Naive thymus-derived CD4-positive, alpha-beta T cell (primary cell): ENCODE measurements around the gene PILRA. TPM values are rescaled to one million over a fixed set of nuclear protein-coding genes. Genes with fewer than 3 reads are reported as not detected.
A peak's percentile ranks its signal among the peaks of the same experiment; 100 is the strongest.
"Not testable (repeated sequence)": the region's sequence is repeated elsewhere in the genome, so short reads cannot be mapped to it uniquely, and the experiment has no call there.

Experiments
- ATAC-seq: fragments of 150-1000 bp; cut with Tn5 transposase; 2 replicates; pipeline ENCODE4 v1.10.0; 2021; ENCODE audit warnings: mild to moderate bottlenecking, moderate library complexity
- CTCF ChIA-PET: fragments of 350-600 bp; sonication (Branson Sonifier 250); formaldehyde crosslinking; loops from one replicate; lab custom pipeline; 2021; ENCODE audit warnings: antibody characterized with exemption; lab: Charles Lee
- POLR2A ChIA-PET: fragments of 350-600 bp; sonication (Branson Sonifier 250); formaldehyde crosslinking; loops from one replicate; lab custom pipeline; 2021; ENCODE audit warnings: antibody characterized with exemption, inconsistent platforms; lab: Charles Lee
- DNase-seq, 9 donors: peaks; one replicate each; pipeline versions ENCODE4 v3.0.0 to v3.0.0-alpha.2; 2020 to 2022; ENCODE audit warnings: mixed read lengths in 1 of 9
- H3K27ac ChIP-seq: one replicate; pipeline ENCODE4 v1.7.0; 2013; ENCODE audit warnings: mild to moderate bottlenecking, low read depth, low read length, moderate library complexity
- H3K27me3 ChIP-seq, 2 donors: one replicate each; pipeline ENCODE4 v1.7.0; 2013; ENCODE audit warnings: low read length in 2 of 2, mild to moderate bottlenecking in 2 of 2, moderate library complexity in 2 of 2; ENCODE audit not compliant: control insufficient read depth in 2 of 2, insufficient read depth in 2 of 2
- H3K36me3 ChIP-seq, 3 experiments: 1 replicate in 2 of 3; 2 replicates in 1 of 3; pipeline ENCODE4 v1.7.0; 2013; ENCODE audit warnings: low read length in 3 of 3, mild to moderate bottlenecking in 3 of 3, moderate library complexity in 1 of 3; ENCODE audit not compliant: insufficient read depth in 3 of 3, control insufficient read depth in 2 of 3
- H3K4me1 ChIP-seq, 2 donors: one replicate each; pipeline ENCODE4 v1.7.0; 2013; ENCODE audit warnings: low read length in 2 of 2, mild to moderate bottlenecking in 2 of 2, moderate library complexity in 1 of 2; ENCODE audit not compliant: control insufficient read depth in 2 of 2, insufficient read depth in 2 of 2
- H3K4me3 ChIP-seq: 2 replicates; pipeline ENCODE4 v1.7.0; 2013; ENCODE audit warnings: mild to moderate bottlenecking, low read length
- H3K9me3 ChIP-seq, 3 experiments: 1 replicate in 2 of 3; 2 replicates in 1 of 3; pipeline ENCODE4 v1.7.0; 2013; ENCODE audit warnings: low read length in 3 of 3; ENCODE audit not compliant: control insufficient read depth in 2 of 3
- H3K27ac Mint-ChIP-seq, 9 donors: one replicate each; pipeline ENCODE4 v1.8.0; 2020 to 2022; ENCODE audit warnings: mixed read lengths in 9 of 9, mild to moderate bottlenecking in 8 of 9, moderate library complexity in 5 of 9, inconsistent platforms in 2 of 9
- H3K27me3 Mint-ChIP-seq, 5 donors: one replicate each; pipeline ENCODE4 v1.8.0; 2021 to 2022; ENCODE audit warnings: mixed read lengths in 5 of 5, mild to moderate bottlenecking in 1 of 5
- H3K36me3 Mint-ChIP-seq, 5 donors: one replicate each; pipeline ENCODE4 v1.8.0; 2020 to 2022; ENCODE audit warnings: mixed read lengths in 5 of 5, mild to moderate bottlenecking in 3 of 5, inconsistent platforms in 1 of 5
- H3K4me1 Mint-ChIP-seq, 7 donors: one replicate each; pipeline ENCODE4 v1.8.0; 2020 to 2022; ENCODE audit warnings: mixed read lengths in 7 of 7, mild to moderate bottlenecking in 3 of 7, inconsistent platforms in 1 of 7
- H3K4me3 Mint-ChIP-seq, 10 donors: one replicate each; pipeline ENCODE4 v1.8.0; 2020 to 2022; ENCODE audit warnings: mild to moderate bottlenecking in 10 of 10, mixed read lengths in 10 of 10, moderate library complexity in 6 of 10, inconsistent platforms in 2 of 10
- H3K9me3 Mint-ChIP-seq, 11 donors: one replicate each; pipeline ENCODE4 v1.8.0; 2020 to 2022; ENCODE audit warnings: mixed read lengths in 11 of 11, mild to moderate bottlenecking in 4 of 11, inconsistent platforms in 1 of 11, moderate library complexity in 1 of 11
- intact Hi-C, 2 donors: fragments of 100-400 bp; cut with micrococcal nuclease; formaldehyde crosslinking; loops; one replicate each; pipeline ENCODE4 v1.15.1; 2023
- polyA plus RNA-seq, 2 donors: library from polyadenylated mRNA; unstranded; fragments of 300-500 nt; fragmentation: Illumina TruSeq; gene quantifications; one replicate each; pipeline ENCODE4 v1.2.3, GENCODE V29; 2021
- total RNA-seq, 6 experiments: library from RNA in 5 of 6; stranded (reverse) in 5 of 6; gene quantifications; 1 replicate in 5 of 6; 2 replicates in 1 of 6; pipeline ENCODE4 v1.2.3 and lab custom pipeline; 2021 to 2026

The PILRA gene
- total and polyA plus RNA-seq, 7 experiments from 2014 or later = 0.40 to 118 (median 13.4) TPM

DNA sequence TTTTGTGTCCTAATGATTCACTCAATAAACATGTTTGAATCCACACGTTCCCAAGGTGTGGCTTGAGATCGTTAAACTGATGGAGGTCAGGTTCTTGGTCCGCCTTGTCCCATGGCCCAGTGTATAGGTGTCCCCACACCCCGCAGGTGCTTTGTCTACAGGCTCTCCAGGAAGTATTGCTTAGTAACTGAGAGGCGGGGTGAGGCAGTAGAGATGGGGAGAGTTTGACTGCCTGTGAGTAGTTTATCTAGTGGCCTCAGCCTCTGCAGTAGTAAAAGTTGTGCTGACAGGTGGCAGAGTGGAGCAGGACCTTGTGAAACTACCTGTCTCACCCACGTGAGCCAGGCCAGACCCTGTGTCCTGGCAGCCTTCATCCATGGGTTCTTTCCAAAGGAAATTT, 32.0 kb upstream of the PILRA start:
- H3K4me3 ChIP-seq, H3K27me3 Mint-ChIP-seq, DNase-seq, H3K27me3 ChIP-seq, H3K9me3 Mint-ChIP-seq, H3K4me3 Mint-ChIP-seq, H3K27ac ChIP-seq, H3K9me3 ChIP-seq, POLR2A ChIA-PET, CTCF ChIA-PET, ATAC-seq, H3K4me1 ChIP-seq: not testable (repeated sequence)
- peaks cover 0 to 14% (median under 1%) of the 10 kb centered on the region in 3 experiments for H3K36me3 ChIP-seq
- Mint-ChIP-seq H3K36me3 (peaks cover 0 to 23% (median 0%) of the 10 kb centered on the region in 5 donors), H3K4me1 (peaks cover 6 to 53% (median 40%) of the 10 kb centered on the region in 7 donors), H3K27ac (peak overlapping the region in 6 of 9 donors; percentile 49 to 86 (median 65))
- intact Hi-C loops = loop anchor here in 1 of 2 donors (10.0 kb wide), 1 partner anchor 346 kb away; no protein-coding TSS in a partner anchor

- intact Hi-C loops = loop anchor here in 1 of 2 donors (10.0 kb wide), 1 partner anchor 348 kb away; no protein-coding TSS in a partner anchor
- Mint-ChIP-seq H3K4me3 (no peak overlapping the region), H3K9me3 (no peaks in the 10 kb centered on the region), H3K27me3 (no peaks in the 10 kb centered on the region), H3K27ac (peak overlapping the region; percentile 49 to 90 (median 73)), H3K4me1 (peaks cover 6 to 46% (median 34%) of the 10 kb centered on the region in 7 donors), H3K36me3 (peaks cover 0 to 32% (median 6%) of the 10 kb centered on the region in 5 donors)
- Histone ChIP-seq H3K27me3 (no peaks in the 10 kb centered on the region), H3K9me3 (no peaks in the 10 kb centered on the region), H3K4me1 (peaks cover 4 to 9% of the 10 kb centered on the region in 2 donors), H3K4me3 (no peak overlapping the region), H3K36me3 (peaks cover 0 to 29% (median 9%) of the 10 kb centered on the region in 3 experiments), H3K27ac (peak overlapping the region; percentile 38)
- DNase-seq (no peak), ATAC-seq (no peak)
- ChIA-PET POLR2A (interaction anchor here (0.7 to 1.0 kb wide), 2 partner anchors 87 to 122 kb away, joined by 3 read pairs; partner anchors contain the start of gene MEPCE), CTCF (no interaction called here)
These were observed 30.5 kb upstream of the PILRA start for GRCh38 chr7:100342765-100343164.

DNA sequence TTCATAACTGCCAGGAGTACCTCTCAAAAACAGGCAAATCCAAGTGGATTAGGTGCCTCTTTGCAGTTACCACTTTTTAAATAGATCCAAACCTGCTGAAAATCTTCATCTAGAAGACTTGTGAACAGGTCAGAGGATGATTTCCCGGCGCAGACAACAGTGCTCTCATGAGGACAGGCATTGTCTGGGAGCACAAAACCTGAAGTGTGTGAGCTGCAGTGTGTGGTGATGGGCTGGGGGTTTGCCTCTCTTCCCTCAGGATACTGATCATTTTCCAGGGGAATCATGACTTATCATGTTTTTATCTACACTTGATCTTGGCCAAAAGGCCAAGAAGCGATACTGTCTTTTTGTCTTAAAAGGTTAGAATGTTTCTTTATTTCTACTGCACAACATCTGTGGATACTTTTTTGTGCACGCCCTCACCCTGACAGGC, 29.1 kb upstream of the PILRA start:
- not testable (repeated sequence) for ATAC-seq, H3K27me3 Mint-ChIP-seq, H3K4me3 ChIP-seq, H3K9me3 Mint-ChIP-seq, H3K4me1 ChIP-seq, H3K27me3 ChIP-seq, DNase-seq, H3K9me3 ChIP-seq
- H3K4me1 Mint-ChIP-seq = peaks cover 6 to 40% (median 30%) of the 10 kb centered on the region in 7 donors
- peak overlapping the region; percentile 96 for H3K27ac ChIP-seq
- ChIA-PET POLR2A (interaction anchor here (0.6 kb wide), 1 partner anchor 215 kb away, joined by 4 read pairs; no protein-coding TSS in a partner anchor), CTCF (interaction anchor here (0.7 to 1.7 kb wide), 4 partner anchors 126 to 211 kb away, joined by 4 to 11 read pairs (median 5); no protein-coding TSS in a partner anchor)
- intact Hi-C loops = loop anchor here (1.0 to 10.0 kb wide), 4 partner anchors 71 to 349 kb away; partner anchors contain the start of genes GPC2 (in 1 of the 2) and STAG3 (in 1 of the 2)
- peak overlapping the region in 8 of 10 donors; percentile 59 to 86 (median 76) for H3K4me3 Mint-ChIP-seq
- H3K27ac Mint-ChIP-seq = peak overlapping the region; percentile 94 to 98 (median 96)
- H3K36me3 Mint-ChIP-seq = peaks cover 0 to 29% (median 12%) of the 10 kb centered on the region in 5 donors
- peaks cover 0 to 40% (median 15%) of the 10 kb centered on the region in 3 experiments for H3K36me3 ChIP-seq

DNA sequence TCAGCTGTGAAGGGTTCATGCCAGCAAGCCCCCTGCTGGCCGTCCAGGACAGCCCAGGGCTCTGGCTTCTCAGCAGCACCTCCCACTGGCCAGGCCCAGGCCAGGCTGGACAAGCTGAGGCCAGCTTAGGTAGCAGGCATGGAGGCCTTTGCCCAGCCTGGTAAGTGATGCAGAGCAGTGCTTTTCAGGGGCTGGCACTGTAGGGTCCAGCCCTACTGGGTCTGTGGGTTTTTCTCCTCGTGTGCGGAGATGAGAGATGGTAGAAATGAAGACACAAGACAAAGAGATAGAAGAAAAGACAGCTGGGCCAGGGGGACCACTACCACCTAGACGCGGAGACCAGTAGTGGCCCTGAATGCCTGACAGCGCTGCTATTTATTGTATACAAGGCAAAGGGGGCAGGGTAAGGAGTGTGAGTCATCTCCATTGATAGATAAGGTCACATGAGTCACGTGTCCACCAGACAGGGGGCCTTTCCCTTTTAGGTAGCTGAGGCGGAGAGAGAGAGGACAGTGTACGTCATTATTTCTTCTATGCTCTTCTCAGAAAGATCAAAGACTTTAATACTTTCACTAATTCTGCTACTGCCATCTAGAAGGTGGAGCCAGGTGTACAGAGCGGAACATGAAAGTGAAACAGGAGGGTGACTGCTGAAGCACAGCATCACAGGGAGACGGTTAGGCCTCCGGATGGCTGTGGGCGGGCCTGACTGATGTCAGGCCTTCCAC, 28.6 kb upstream of the PILRA start:
- H3K9me3 ChIP-seq, H3K4me1 ChIP-seq, H3K27me3 Mint-ChIP-seq, H3K27me3 ChIP-seq, H3K4me3 ChIP-seq, H3K9me3 Mint-ChIP-seq: not testable (repeated sequence)
- peak overlapping the region; percentile 59 to 86 (median 76) for H3K4me3 Mint-ChIP-seq
- H3K36me3 Mint-ChIP-seq = peaks cover 0 to 33% (median 13%) of the 10 kb centered on the region in 5 donors
- peaks cover 6 to 37% (median 30%) of the 10 kb centered on the region in 7 donors for H3K4me1 Mint-ChIP-seq
- intact Hi-C loops = loop anchor here (1.0 to 10.0 kb wide), 8 partner anchors 72 to 350 kb away; partner anchors contain the start of genes GPC2 (in 1 of the 2), STAG3 (in 1 of the 2) and ZCWPW1 (in 1 of the 2)
- CTCF ChIA-PET = interaction anchor here (0.9 to 1.7 kb wide), 2 partner anchors 126 to 212 kb away, joined by 6 to 11 read pairs; no protein-coding TSS in a partner anchor
- ATAC-seq (peak; percentile 89), DNase-seq (peak; percentile 33 to 98 (median 86))
- H3K27ac Mint-ChIP-seq = peak overlapping the region; percentile 94 to 98 (median 96)
- H3K36me3 ChIP-seq = peaks cover 0 to 46% (median 19%) of the 10 kb centered on the region in 3 experiments
- peak overlapping the region; percentile 96 for H3K27ac ChIP-seq
- POLR2A ChIA-PET = interaction anchor here (1.5 kb wide), 1 partner anchor 125 kb away, joined by 3 read pairs; no protein-coding TSS in a partner anchor

DNA sequence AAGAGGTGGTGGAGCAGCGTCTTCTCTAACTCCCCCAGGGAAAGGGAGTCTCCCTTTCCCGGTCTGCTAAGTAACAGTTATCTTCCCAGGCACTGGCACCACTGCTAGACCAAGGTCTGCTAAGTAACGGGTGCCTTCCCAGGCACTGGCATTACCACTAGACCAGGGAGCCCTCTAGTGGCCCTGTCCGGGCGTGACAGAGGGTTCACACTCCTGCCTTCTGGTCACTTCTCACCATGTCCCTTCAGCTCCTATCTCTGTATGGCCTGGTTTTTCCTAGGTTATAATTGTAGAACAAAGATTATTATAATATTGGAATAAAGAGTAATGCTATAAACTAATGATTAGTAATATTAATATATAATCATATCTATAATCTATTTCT, 28.0 kb upstream of the PILRA start:
- H3K27me3 ChIP-seq, H3K9me3 Mint-ChIP-seq, H3K27me3 Mint-ChIP-seq, H3K4me3 ChIP-seq, H3K4me1 ChIP-seq, H3K9me3 ChIP-seq: not testable (repeated sequence)
- POLR2A ChIA-PET = interaction anchor here (1.5 kb wide), 1 partner anchor 125 kb away, joined by 3 read pairs; no protein-coding TSS in a partner anchor
- H3K36me3 Mint-ChIP-seq = peaks cover 0 to 36% (median 13%) of the 10 kb centered on the region in 5 donors
- CTCF ChIA-PET = interaction anchor here (0.6 to 1.7 kb wide), 2 partner anchors 127 to 164 kb away, joined by 4 to 11 read pairs; no protein-coding TSS in a partner anchor
- intact Hi-C loops = loop anchor here (1.0 to 10.0 kb wide), 6 partner anchors 72 to 350 kb away; partner anchors contain the start of gene ZCWPW1 (in 1 of the 2)
- peaks cover 9 to 38% (median 30%) of the 10 kb centered on the region in 7 donors for H3K4me1 Mint-ChIP-seq
- peak overlapping the region; percentile 65 to 98 (median 96) for H3K27ac Mint-ChIP-seq
- peak overlapping the region in 9 of 10 donors; percentile 6 to 86 (median 75) for H3K4me3 Mint-ChIP-seq
- DNase-seq (peak in 8 of 9 donors; percentile 56 to 75 (median 60)), ATAC-seq (peak; percentile 71)
- H3K27ac ChIP-seq = peak overlapping the region; percentile 72
- H3K36me3 ChIP-seq = peaks cover 0 to 49% (median 22%) of the 10 kb centered on the region in 3 experiments

DNA sequence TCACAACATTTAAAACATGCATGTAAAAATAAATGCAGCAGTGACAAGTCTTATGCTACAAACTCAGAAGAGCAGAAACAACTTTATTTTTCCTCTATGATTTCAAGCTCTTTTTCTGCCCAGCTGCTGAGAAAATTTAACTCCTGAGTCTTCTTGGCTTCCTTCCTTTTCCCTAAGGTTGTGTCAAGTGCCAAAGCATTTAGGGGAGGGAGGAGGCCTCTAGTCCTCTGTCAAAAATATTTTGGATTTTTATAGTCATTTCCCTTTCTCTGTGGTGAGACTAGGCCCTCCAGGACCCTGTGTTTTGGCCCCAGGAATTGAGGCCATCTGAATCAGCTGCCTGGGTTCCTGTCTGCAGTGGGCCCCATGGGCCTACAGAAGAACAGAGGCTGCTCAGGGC, 26.4 kb upstream of the PILRA start:
- Histone ChIP-seq H3K27ac (peak overlapping the region; percentile 72), H3K9me3 (no peaks in the 10 kb centered on the region), H3K36me3 (peaks cover 0 to 58% (median 22%) of the 10 kb centered on the region in 3 experiments), H3K4me3 (no peak overlapping the region), H3K27me3 (no peaks in the 10 kb centered on the region), H3K4me1 (peaks cover 7 to 18% of the 10 kb centered on the region in 2 donors)
- ChIA-PET POLR2A (interaction anchor here (0.5 to 1.0 kb wide), 3 partner anchors 125 to 214 kb away, joined by 3 to 7 read pairs (median 4); no protein-coding TSS in a partner anchor), CTCF (interaction anchor here (0.9 to 1.7 kb wide), 4 partner anchors 56 to 214 kb away, joined by 3 to 8 read pairs (median 4); no protein-coding TSS in a partner anchor)
- ATAC-seq = no peak
- no peak overlapping the region for H3K4me3 Mint-ChIP-seq
- peak overlapping the region in 7 of 9 donors; percentile 21 to 88 (median 51) for H3K27ac Mint-ChIP-seq
- no peaks in the 10 kb centered on the region for H3K9me3 Mint-ChIP-seq
- H3K27me3 Mint-ChIP-seq = no peaks in the 10 kb centered on the region
- H3K4me1 Mint-ChIP-seq = peaks cover 14 to 41% (median 31%) of the 10 kb centered on the region in 7 donors
- DNase-seq = no peak
- intact Hi-C loops = loop anchor here (5.0 to 10.0 kb wide), 2 partner anchors 215 to 352 kb away; no protein-coding TSS in a partner anchor
- H3K36me3 Mint-ChIP-seq = peaks cover 0 to 33% (median 13%) of the 10 kb centered on the region in 5 donors
